ENCODE results near the gene VRK3.

GRCh38 chr19:50001775-50002174, 23.4 kb downstream of the VRK3 start:
- TF ChIP-seq CTCF (IDR thresholded peaks at IDR 0.05) (no peak), POLR2AphosphoS5 (IDR thresholded peaks at IDR 0.05) (no peak), POLR2A (IDR thresholded peaks at IDR 0.05) (no peak), EP300 (IDR thresholded peaks at IDR 0.05) (no peak)

All from sigmoid colon (tissue), 4 donors.